Glomerular visceral epithelial cell (primary cell): Measurements from ENCODE around the gene CKLF.
A peak's percentile ranks its signal among the peaks of the same experiment; 100 is the strongest.
"Not testable (repeated sequence)": the region's sequence is repeated elsewhere in the genome, so short reads cannot be mapped to it uniquely, and the experiment has no call there.

ENCODE experiments used
- DNase-seq: peaks from one replicate; pipeline ENCODE4 v3.0.0-alpha.2; 2016; ENCODE audit errors: extremely low spot score

CKLF gene

GRCh38 chr16:66552286-66553177, at the start of gene CKLF:
Gene CKLF (plus strand): TSS chr16:66552576. CDS start chr16:66552716, 140 bp downstream.
- DNase-seq = peak; percentile 90

GRCh38 chr16:66503030-66503429, 49.3 kb upstream of the CKLF start:
- no peak for DNase-seq

DNA sequence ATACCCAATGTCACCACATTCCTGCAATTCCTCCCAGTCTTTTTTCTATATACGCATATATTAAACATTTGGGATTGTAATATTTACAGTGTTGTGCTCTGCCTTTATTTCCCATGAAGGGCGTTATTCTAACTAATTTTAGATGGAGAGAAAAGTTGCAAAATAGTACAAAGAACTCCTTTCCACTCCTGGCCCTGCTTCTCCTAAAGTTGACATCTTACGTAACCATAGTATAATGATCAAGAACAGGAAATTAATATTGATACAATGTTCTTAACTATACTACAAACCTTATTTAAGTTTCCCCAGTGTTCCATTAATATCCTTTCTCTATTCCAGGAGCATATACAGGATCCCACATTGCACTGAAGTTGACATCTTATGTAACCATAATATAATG, 48.8 kb upstream of the CKLF start:
- no peak for DNase-seq

- DNase-seq = peak; percentile 60
These were observed 44.6 kb upstream of the CKLF start for GRCh38 chr16:66507731-66508239.

DNA sequence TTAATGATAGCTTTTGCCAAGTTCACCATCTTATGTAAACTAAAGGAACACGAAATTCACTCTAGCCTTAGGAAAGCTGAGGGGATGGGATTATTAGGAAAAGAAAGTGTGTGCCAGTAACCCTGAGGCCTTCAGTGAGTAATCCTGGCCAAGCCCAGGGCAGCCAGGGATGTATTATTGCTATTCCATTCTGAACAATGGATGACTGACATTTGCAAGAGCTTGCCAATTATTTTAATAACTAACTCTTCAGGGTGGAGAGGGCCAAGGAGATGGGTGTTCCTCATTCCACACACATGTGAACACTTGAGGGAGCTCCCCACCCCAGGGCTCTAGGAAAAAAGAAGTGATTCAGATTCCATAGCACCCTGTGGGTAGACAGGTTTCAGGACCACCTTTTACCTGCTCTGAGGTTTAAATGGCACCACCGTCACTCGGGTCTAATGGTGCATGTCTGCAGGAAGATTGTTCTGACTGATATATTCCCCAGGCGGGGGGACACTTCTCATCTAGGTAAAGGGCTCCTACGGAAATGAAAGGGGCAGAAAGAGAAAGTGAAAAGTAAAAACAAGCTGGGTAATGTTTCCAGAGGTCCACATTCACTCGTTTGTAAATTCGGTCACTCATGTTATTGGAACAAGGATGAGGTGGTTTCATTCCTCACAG, 44.0 kb upstream of the CKLF start:
- DNase-seq = peak; percentile 88

DNA sequence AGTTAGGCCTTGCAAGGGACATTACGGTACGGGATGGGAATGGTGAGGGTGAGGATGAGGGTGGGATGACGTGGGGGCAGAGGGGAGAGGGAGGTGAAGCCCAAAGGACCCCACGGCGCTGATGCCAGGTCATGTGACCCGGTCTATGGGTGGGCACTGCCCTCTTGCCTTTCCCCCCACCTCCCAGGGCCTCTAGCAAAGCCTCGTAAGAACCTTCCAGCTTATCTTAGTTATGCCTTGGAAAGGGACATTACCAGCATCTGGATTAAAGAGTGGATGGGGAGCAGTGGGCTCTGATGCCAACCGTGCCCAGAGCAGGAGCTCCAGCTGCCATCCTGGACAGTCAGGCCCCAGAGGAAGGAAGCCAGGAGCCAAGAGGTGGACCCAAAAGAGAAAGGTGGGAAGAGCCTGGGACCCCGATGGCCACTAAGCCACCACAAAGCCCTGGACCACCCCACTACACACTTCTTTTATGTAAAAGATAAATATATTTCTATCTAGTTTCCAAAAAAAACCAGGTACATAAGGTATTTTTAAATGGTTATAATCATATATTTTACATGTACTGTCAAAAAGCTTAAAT, 43.4 kb upstream of the CKLF start:
- no peak for DNase-seq

DNA sequence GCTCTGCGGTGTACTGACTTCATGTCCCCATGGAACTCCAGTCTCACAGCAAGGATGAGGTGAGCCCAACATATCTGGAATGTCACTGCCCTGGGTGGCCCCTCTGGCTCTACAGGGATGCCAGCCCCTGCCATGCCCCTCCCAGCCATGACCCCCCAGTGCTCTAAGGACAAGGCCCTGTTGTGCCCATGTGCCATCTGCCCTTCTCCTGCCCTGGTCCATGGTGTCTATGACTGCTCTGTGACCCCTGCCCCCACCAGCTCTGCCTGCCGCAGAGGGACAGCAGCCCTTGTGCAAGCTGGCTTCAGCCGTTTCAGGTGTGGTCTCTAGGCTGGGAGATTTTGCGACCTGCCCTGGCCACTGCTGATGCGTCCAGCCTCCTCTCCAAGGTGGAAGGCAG, 42.8 kb upstream of the CKLF start:
- no peak for DNase-seq

- DNase-seq = no peak
These were observed 42.1 kb upstream of the CKLF start for GRCh38 chr16:66510298-66510697.

- DNase-seq = peak; percentile 49
These were observed 41.4 kb upstream of the CKLF start for GRCh38 chr16:66510711-66511601.

- peak; percentile 96 for DNase-seq
These were observed 40.6 kb upstream of the CKLF start for GRCh38 chr16:66511602-66512271.

- DNase-seq = no peak
These were observed 39.9 kb upstream of the CKLF start for GRCh38 chr16:66512272-66513110.

- peak; percentile 63 for DNase-seq
These were observed 39.2 kb upstream of the CKLF start for GRCh38 chr16:66513111-66513723.

DNA sequence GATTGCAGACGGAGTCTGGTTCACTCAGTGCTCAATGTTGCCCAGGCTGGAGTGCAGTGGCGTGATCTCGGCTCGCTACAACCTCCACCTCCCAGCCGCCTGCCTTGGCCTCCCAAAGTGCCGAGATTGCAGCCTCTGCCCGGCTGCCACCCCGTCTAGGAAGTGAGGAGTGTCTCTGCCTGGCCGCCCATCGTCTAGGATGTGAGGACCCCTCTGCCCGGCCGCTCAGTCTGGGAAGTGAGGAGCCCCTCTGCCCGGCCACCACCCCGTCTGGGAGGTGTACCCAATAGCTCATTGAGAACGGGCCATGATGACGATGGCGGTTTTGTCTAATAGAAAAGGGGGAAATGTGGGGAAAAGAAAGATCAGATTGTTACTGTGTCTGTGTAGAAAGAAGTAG, 38.0 kb upstream of the CKLF start:
- DNase-seq = not testable (repeated sequence)

- DNase-seq = not testable (repeated sequence)
These were observed 37.3 kb upstream of the CKLF start for GRCh38 chr16:66514980-66515595.

DNA sequence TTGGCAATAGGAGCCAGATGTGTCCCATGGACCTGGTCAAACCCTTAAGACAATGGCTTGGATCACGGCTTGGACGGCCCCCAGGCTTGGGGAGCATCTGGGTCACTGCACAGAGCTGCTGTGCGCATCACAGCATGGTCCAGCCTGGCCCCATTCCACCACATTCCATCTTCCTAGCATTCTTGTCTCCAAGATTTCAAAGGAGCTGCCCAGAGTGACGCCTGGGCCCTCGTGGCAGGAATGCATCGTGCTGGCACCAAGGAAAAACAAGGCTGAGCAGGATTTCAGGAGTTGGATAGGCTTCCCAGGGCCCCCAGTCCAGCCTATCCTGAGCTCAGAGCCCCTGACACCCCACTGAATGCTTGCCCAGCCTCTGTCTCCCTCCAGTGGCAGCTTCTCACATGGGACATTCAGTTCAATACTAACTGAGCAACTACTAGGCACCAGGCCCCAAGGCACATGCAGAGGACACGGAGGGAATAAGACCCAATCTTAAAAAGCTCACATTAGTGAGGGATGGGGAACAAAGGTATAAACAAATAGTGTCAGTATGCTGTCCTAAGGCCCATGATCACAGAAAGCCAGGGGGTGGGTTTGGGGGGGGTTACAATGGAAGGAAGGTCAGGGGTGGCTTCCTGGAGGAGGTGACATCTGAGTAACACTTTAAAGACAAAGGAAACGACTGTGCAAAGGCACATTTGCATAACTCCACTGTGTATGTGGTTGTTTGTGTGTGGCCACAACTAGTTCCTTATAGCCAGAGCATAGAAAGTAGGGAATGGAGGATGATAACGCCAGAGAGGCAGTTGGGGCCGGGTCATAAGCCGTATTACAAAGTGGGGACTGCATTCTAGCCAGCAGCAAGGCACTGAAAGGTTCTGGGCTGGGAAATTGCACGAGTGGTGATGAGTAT, 36.5 kb upstream of the CKLF start:
- DNase-seq = peak; percentile 93

DNA sequence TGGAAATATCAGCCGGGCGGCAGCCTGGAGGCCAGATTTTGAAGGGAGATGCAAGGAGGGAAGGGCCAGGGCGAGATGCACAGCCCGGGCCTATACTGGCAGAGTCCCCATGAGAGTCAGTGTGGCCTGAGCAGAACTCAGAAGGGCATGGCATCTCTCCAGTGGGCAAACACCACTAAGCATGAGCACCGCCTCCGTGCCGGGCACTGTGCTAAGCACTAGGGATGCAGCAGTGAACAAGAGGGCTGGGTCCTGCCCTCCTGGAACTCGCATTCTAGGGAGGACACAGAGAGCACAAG, 35.9 kb upstream of the CKLF start:
- no peak for DNase-seq

DNA sequence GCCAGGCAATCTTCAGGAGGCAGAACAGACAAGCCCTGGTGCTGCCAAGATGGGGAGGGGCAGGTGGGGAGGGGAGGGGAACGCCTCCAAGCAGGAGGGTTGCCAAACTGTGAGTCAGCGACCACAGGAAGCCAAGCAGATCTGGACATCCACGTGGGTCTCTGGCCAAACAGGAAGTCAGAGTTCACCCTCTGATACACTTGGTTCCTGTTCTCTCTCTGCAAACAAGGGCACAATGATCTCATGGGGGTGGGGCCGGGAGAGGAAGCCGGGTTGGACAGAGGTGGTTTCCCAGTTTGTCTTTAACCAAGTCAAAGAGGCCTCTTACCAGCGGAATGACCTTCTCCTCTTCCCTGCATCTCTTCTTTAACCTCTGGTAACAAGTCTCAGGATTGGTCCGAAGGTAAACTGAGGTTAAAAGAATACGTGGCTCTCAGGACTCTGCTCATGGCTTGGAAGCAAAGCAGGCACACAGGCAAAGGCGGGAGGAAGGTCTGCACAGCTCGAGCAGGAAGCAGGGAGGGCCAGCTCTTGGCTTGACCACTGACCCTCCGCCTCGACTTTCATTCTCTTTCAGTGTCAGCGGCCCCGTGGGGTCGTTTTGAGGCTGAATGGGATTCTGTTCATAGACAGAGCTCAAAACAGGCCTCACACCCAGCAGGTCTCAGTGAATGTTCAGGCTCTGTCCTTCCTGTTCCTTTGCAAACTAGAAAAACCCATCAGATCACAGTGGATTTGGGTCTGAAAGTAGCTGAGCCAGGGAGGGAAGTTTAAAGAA, 35.4 kb upstream of the CKLF start:
- DNase-seq = peak; percentile 99
